Measurements from ENCODE around the gene TNNT2.

The TNNT2 gene

DNA sequence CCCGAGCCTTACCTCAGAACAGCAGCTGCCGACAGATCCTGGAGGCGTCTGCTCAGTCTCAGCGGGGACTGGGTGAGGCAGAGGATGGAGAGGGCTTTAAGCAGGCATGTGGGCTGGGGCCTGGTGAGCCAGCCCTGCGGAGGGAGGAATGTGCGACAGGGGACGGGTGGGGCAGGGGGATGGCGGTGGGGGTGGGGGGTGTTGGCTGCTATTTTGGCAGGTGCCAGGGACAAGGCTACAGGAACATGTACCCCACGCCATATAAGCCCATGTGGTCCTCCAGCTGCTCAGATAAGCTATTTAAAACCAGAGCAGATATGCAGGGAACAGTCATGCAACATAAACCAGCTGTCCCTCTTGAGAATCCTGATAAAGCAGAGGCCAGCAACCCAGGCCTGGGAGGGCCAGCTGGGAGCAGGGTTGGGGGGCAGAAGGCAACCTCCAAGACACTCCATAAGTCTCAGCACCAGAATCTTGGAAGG lies at the start of gene TNNT2:
Gene TNNT2 (minus strand): TSS at position 70 of the 482 bp plus-strand sequence. CDS start 4,426 bp downstream, outside the sequence.
- Mint-ChIP-seq H3K9me3 (no peaks in the 10 kb centered on the region), H3K36me3 (no peaks in the 10 kb centered on the region), H3K4me1 (no peaks in the 10 kb centered on the region), H3K27me3 (peaks cover 11% of the 10 kb centered on the region), H3K27ac (no peak within 1 kb of the TSS), H3K4me3 (no peak within 1 kb of the TSS)
- DNase-seq (ENCODE audit: low spot score in 2 of 2) (no peak), ATAC-seq (ENCODE audit: low read depth) (no peak)

DNA sequence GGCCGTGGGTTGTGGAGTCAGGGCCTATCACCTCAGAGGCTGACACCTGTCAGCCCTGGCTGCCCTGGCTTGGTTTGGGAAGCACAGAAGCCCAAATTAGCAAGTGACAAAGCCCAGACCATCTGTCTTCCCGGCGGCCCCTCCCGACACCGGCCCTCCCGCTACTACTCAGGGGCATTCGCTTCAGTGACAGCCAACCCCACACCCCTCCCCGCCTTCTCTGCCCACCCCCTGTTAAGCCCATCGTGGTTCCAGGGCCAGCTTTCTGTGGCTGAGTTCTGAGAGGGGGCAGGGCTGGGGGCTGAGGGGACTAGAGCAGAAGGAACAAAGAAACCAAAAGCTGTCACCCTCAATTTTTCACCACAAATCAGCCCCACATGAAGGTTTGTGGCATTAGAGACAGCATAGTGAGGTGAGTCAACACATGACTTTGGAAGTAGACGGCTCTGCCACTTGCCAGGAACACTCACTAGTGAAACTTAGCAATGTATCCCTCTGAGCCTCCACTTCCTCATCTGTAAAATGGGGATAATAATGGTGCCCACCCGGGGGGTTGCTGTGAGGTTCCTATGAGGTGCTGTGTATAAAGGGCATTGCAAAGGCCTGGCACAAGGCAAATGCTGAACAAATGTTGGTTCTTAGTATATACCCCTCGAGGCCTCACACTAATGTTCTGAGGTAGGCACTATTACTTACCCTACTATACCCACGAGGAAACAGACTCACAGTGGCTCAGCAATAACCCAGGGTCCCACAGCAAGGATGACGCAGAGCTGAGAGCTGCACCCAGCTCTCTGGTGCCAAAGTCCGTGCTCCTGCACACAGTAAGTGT lies 49.2 kb upstream of the TNNT2 start:
- H3K4me3 Mint-ChIP-seq = no peak overlapping the region
- peaks cover 15% of the 10 kb centered on the region for H3K27me3 Mint-ChIP-seq
- H3K4me1 Mint-ChIP-seq = peaks cover 5% of the 10 kb centered on the region
- no peak overlapping the region for H3K27ac Mint-ChIP-seq
- DNase-seq (ENCODE audit: low spot score in 2 of 2) (no peak), ATAC-seq (ENCODE audit: low read depth) (no peak)
- no peaks in the 10 kb centered on the region for H3K36me3 Mint-ChIP-seq
- H3K9me3 Mint-ChIP-seq = no peaks in the 10 kb centered on the region

DNA sequence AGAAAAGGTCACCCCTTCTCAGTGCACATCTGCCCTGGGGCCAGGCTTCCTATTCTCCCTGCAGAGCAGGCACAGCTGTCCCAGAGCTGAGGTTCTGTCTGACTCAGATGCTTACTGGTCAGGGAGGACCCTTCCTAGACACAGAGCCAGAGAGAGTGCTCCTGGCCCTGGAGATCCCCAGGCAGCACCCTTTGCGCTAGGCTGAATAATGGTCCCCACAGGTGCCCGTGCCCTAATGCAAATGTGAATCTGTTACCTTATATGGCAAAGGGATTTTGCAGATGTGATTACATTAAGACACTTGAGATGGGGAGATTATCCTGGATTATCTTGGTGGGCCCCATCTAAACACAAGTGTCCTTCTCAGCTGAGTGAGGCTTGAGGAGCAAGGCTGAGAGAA lies 46.7 kb upstream of the TNNT2 start:
- H3K36me3 Mint-ChIP-seq = no peaks in the 10 kb centered on the region
- no peaks in the 10 kb centered on the region for H3K9me3 Mint-ChIP-seq
- peaks cover 11% of the 10 kb centered on the region for H3K27me3 Mint-ChIP-seq
- no peak overlapping the region for H3K27ac Mint-ChIP-seq
- H3K4me3 Mint-ChIP-seq = no peak overlapping the region
- H3K4me1 Mint-ChIP-seq = peaks cover 5% of the 10 kb centered on the region
- DNase-seq (ENCODE audit: low spot score in 2 of 2) = no peak
- ATAC-seq (ENCODE audit: low read depth) = no peak

DNA sequence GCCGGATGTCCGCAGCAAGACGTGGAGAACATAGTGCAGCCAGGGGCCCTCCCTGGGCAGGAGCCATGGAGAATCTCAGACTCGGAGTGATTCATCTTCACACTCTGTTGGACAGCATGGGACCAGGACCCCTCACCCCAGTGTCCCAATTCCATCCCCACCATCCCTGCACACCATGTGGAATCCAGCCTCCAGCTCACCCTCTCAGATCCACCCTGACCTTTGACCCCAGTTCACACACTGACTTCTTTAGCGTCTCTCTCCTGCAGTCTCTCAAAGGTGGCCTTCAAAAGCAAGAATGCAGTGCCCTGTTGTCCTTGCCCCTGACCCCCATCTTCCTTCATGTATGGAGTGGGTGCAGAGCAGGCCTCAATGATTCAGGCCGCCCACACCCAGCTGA lies 46.2 kb upstream of the TNNT2 start:
- ATAC-seq (ENCODE audit: low read depth) = no peak
- Mint-ChIP-seq H3K4me3 (no peak overlapping the region), H3K36me3 (no peaks in the 10 kb centered on the region), H3K9me3 (no peaks in the 10 kb centered on the region), H3K27me3 (peaks cover 12% of the 10 kb centered on the region), H3K27ac (no peak overlapping the region), H3K4me1 (peaks cover 5% of the 10 kb centered on the region)
- no peak for DNase-seq (ENCODE audit: low spot score in 2 of 2)

DNA sequence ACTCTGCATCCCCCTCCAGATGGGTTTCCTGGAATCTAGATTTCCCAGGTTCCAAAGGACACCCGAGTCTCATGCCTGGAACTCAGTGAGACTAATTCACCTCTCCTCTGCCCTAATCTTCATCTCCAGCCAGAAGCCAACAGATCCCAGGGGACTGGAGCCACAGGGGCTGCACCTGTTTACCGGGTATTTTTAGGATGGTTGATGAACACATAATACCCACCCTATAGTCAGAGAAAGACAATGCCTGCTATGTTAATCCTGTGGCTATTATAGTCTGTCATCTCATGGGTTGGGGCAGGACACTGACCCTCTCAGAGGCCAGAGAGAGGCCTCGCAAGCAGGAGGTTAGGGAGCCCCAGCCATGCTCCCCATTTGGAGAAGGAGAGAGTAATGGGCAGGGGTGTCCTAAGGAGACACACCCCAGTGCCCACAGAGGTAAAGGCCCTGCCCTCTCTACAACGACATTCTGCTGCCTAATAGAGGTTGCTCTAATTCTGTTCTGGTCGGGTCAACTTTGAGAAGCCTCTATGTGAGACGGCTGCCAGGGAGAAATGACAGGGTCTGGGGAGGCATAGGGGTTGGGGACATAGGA lies 45.1 kb upstream of the TNNT2 start:
- Mint-ChIP-seq H3K4me1 (peaks cover 5% of the 10 kb centered on the region), H3K9me3 (no peaks in the 10 kb centered on the region), H3K36me3 (no peaks in the 10 kb centered on the region), H3K27ac (no peak overlapping the region), H3K27me3 (peaks cover 9% of the 10 kb centered on the region), H3K4me3 (no peak overlapping the region)
- ATAC-seq (ENCODE audit: low read depth) (no peak), DNase-seq (ENCODE audit: low spot score in 2 of 2) (no peak)

DNA sequence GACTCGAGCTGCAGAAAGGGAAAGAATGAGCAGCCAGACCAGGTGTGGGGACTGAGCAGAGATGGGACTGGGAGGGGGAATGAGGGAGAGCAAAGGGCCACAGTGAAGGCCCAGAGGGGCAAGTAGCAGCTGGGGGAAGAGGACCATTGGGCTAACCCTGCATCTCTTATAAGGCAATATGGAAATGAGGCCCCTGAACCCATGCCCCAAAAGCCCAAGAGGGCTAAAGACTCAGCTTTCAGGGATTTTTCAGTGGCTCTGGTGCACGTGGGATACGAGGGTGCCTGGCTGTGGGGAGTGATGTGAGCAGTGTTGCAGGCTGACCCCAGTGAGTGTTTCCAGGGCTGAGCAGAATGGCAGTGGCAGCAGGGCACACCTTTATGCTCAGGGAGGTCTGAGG lies 44.5 kb upstream of the TNNT2 start:
- ATAC-seq (ENCODE audit: low read depth) (no peak), DNase-seq (ENCODE audit: low spot score in 2 of 2) (no peak)
- H3K27me3 Mint-ChIP-seq = peaks cover 10% of the 10 kb centered on the region
- H3K4me1 Mint-ChIP-seq = peaks cover 5% of the 10 kb centered on the region
- no peaks in the 10 kb centered on the region for H3K36me3 Mint-ChIP-seq
- H3K9me3 Mint-ChIP-seq = no peaks in the 10 kb centered on the region
- H3K27ac Mint-ChIP-seq = no peak overlapping the region
- H3K4me3 Mint-ChIP-seq = no peak overlapping the region

DNA sequence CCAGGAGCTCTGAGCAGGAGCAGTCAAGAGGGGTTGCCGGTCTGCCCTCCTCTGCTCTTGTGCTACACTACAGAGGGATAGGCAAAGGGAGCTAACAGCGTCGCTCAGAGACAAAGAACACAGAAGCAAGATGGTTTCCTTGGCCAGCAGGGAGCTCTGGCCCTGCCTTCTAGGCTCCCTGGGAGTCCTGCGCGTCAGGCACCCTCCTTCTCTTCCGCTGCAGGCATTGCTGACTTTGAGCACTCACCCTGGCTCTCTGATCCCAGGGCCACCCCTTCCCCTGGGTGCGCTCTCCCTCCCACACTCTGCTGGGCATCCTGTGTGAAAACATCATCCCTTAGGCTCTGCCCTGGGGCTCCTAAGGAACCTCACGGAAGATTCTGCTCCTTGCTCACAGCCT lies 43.6 kb upstream of the TNNT2 start:
- no peak for ATAC-seq (ENCODE audit: low read depth)
- Mint-ChIP-seq H3K4me3 (no peak overlapping the region), H3K27me3 (peaks cover 16% of the 10 kb centered on the region), H3K36me3 (no peaks in the 10 kb centered on the region), H3K4me1 (peaks cover 5% of the 10 kb centered on the region), H3K27ac (no peak overlapping the region), H3K9me3 (no peaks in the 10 kb centered on the region)
- DNase-seq (ENCODE audit: low spot score in 2 of 2) = no peak

DNA sequence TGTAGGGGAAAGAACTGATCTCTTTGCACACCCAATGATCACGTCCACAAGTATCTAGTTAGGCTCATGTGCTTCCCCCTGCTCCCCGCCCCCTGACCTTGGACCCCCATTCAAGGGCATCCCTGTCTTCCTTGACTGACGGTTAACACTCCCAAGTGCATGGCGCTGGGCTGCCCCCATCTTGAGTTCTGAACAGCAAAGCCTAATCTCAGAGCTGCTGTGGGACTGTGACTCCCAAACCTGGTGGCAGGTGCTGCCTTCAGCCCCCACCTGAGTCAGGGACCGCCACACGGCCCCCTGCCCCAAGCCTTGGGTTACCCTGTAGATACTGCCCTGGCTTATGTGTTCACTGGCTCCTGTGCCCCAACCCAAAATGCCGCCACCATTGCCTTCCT lies 43.1 kb upstream of the TNNT2 start:
- H3K27ac Mint-ChIP-seq = no peak overlapping the region
- H3K36me3 Mint-ChIP-seq = no peaks in the 10 kb centered on the region
- no peaks in the 10 kb centered on the region for H3K9me3 Mint-ChIP-seq
- ATAC-seq (ENCODE audit: low read depth) (no peak), DNase-seq (ENCODE audit: low spot score in 2 of 2) (no peak)
- peaks cover 5% of the 10 kb centered on the region for H3K4me1 Mint-ChIP-seq
- H3K4me3 Mint-ChIP-seq = no peak overlapping the region
- peaks cover 16% of the 10 kb centered on the region for H3K27me3 Mint-ChIP-seq

DNA sequence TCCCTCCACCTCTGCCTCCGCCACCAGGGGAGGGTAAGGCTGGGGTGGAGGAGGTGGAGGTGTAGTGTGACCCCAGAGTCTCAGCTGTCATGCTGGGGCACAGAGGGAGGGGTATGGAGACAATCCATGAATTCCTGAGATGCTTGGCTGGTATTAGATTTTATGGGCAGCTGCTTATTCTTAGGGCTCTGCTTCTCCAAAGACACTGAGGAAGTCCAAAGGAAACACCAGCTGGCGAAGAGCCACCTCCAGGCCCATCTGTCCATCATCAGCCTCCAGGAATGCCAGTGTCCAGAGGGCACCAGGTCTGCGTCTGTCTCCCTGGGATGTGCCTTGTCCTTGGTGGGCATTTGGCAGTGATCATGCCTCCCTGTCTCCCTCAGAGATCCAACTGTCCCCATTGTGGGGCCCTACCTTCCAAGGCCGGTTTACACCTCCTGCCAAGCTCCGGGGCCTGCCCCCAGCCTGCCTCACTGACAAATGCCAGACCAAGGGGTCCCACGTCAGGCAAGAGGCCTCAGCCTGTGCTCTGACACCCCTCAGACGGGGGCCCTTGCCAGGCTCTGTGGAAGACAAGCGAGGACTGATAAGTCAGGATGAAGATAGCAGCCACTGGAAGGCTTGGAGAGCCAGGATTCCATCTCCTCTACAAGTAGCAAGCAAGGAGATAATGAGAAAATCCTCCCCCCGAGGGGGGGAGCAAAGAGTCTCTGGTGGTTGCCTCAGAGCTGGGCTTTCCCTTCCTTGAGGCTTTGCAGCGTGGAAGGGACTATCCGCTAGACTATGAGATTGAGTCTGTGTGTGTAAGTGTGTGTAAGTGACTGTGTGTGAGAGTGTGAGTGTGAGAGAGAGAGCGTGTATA lies 42.5 kb upstream of the TNNT2 start:
- ATAC-seq (ENCODE audit: low read depth) = no peak
- no peak overlapping the region for H3K4me3 Mint-ChIP-seq
- H3K36me3 Mint-ChIP-seq = no peaks in the 10 kb centered on the region
- peaks cover 19% of the 10 kb centered on the region for H3K27me3 Mint-ChIP-seq
- no peak for DNase-seq (ENCODE audit: low spot score in 2 of 2)
- no peak overlapping the region for H3K27ac Mint-ChIP-seq
- H3K9me3 Mint-ChIP-seq = no peaks in the 10 kb centered on the region
- H3K4me1 Mint-ChIP-seq = peaks cover 5% of the 10 kb centered on the region

DNA sequence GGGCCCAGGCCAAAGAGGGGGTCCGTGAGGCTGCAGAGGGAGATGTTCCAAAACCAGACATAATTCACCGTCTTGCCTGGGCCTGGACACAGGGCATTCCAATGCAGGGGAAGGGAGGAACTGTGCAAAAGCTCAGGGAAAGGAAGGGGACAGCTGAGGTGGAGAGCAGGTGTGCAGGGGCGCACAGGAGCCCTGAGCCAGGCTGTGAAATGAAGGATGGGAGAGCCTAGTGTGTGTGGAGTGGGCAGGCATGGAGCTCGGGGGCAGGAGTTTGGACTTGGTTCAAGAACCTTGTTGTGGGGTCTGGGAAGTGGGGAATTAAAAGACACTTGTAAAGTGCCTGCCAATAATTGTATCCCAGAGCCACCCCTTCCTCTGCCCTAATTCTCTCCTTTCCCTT lies 41.8 kb upstream of the TNNT2 start:
- Mint-ChIP-seq H3K27me3 (peaks cover 19% of the 10 kb centered on the region), H3K27ac (no peak overlapping the region), H3K36me3 (no peaks in the 10 kb centered on the region), H3K4me1 (peaks cover 5% of the 10 kb centered on the region), H3K9me3 (no peaks in the 10 kb centered on the region), H3K4me3 (no peak overlapping the region)
- no peak for DNase-seq (ENCODE audit: low spot score in 2 of 2)
- no peak for ATAC-seq (ENCODE audit: low read depth)

DNA sequence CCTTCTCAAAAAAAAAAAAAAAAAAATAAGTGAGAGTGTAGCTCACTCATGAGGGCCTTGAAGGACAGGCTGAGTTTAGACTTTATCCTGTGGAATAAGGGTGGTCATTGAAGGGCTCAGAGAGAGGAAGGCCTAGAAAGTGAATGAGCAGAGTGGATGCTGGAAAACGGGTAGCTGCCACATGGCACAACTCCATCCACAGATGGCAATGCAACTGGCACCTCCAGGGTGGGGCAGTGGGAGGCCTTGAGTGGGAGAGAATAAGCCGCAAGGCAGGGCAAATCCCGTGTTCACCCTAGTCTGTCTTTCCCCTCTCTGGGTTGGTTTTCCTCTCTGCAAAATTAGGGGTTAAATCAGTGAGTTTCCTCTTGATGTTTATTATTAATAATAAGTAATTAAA lies 41.0 kb upstream of the TNNT2 start:
- no peak for ATAC-seq (ENCODE audit: low read depth)
- peaks cover 17% of the 10 kb centered on the region for H3K27me3 Mint-ChIP-seq
- H3K9me3 Mint-ChIP-seq = no peaks in the 10 kb centered on the region
- no peak overlapping the region for H3K27ac Mint-ChIP-seq
- H3K36me3 Mint-ChIP-seq = no peaks in the 10 kb centered on the region
- H3K4me3 Mint-ChIP-seq = no peak overlapping the region
- DNase-seq (ENCODE audit: low spot score in 2 of 2) = no peak
- peaks cover 5% of the 10 kb centered on the region for H3K4me1 Mint-ChIP-seq

DNA sequence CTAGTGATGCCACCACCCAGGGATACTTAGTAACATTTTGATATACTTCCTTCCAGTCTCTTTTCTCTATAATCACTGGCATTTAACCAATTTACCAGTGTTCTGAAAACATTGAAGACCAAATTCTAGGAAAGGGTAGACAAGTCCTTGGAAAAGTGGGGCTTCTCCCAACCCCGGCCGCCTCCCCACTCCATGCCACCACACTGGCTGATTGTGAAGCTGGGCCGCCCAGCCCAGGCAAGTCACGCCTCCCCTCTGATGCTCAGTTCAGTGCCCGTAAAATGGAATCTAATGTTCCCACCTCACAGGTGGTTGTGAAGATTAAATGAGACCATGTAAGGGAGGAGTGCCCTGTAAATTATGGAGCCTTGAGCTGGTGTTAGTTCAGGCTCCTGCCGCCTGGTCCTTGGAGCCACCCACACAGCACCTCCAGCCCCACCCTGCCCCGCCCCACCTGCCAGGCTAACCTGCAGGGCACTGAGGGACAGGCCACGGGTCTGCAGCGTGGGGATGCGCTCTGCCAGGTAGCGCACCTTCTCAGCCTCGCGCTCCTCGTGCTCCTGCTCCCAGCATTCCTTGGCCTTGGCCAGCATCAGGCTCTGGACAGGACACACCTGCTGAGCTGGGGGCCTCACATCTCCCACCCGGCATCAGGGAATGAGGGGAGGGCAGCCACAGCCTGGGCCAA lies 36.7 kb upstream of the TNNT2 start:
- H3K4me3 Mint-ChIP-seq = no peak overlapping the region
- DNase-seq (ENCODE audit: low spot score in 2 of 2) (no peak), ATAC-seq (ENCODE audit: low read depth) (no peak)
- no peaks in the 10 kb centered on the region for H3K9me3 Mint-ChIP-seq
- peaks cover 21% of the 10 kb centered on the region for H3K27me3 Mint-ChIP-seq
- H3K4me1 Mint-ChIP-seq = no peaks in the 10 kb centered on the region
- no peak overlapping the region for H3K27ac Mint-ChIP-seq
- no peaks in the 10 kb centered on the region for H3K36me3 Mint-ChIP-seq

DNA sequence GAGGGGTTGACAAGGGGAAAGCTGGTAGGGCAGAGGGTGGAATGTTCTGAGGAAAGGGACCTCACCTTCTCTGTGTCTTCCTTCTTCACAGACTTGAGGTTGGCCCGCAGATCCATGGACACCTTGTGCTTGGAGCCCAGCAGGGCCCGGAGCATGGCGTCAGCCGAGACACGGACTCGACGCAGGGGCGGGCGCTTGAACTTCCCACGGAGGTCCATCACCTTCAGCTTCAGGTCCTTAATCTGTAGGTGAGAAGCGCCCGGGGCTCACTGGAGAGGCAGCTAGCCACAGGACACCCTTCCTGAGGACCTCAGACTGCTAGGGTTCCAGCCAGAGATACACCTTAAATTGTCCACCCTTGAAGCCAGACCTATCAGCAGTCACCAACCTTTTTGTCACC lies 33.8 kb upstream of the TNNT2 start:
- H3K36me3 Mint-ChIP-seq = no peaks in the 10 kb centered on the region
- H3K9me3 Mint-ChIP-seq = no peaks in the 10 kb centered on the region
- DNase-seq (ENCODE audit: low spot score in 2 of 2) (no peak), ATAC-seq (ENCODE audit: low read depth) (no peak)
- H3K4me1 Mint-ChIP-seq = peaks cover 6% of the 10 kb centered on the region
- H3K4me3 Mint-ChIP-seq = no peak overlapping the region
- H3K27me3 Mint-ChIP-seq = peaks cover 18% of the 10 kb centered on the region
- no peak overlapping the region for H3K27ac Mint-ChIP-seq

DNA sequence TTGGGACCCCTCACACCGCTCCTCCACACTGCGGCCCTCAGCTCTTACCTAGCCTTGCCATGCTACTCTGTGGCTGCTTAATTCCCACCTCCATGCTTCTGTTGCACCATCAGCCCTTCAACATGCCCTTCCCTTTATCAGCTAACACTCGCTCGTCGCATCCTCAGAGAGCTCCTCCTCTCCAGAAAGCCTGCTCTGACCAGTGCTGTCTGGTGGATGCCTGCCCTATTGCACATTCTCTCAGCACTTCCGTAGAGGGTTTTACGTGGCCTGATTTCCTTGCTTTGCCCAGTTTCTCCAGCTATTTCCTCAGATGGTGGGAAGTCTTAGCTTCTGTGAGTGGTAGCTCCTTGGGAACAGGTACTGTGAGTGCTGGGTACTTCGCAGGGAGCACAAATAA lies 32.0 kb upstream of the TNNT2 start:
- Mint-ChIP-seq H3K4me1 (peaks cover 12% of the 10 kb centered on the region), H3K4me3 (no peak overlapping the region), H3K27ac (no peak overlapping the region), H3K36me3 (no peaks in the 10 kb centered on the region), H3K9me3 (no peaks in the 10 kb centered on the region), H3K27me3 (peaks cover 16% of the 10 kb centered on the region)
- no peak for DNase-seq (ENCODE audit: low spot score in 2 of 2)
- ATAC-seq (ENCODE audit: low read depth) = no peak

Data from memory B cell (primary cell).